ENCODE measurements around the gene SIRT3. TPM values are rescaled to one million over a fixed set of nuclear protein-coding genes. Genes with fewer than 3 reads are reported as not detected.
"Not testable (repeated sequence)": the region's sequence is repeated elsewhere in the genome, so short reads cannot be mapped to it uniquely, and the experiment has no call there.

The SIRT3 gene
- total RNA-seq, 1 experiment from 2014 or later: 19.2 TPM

DNA sequence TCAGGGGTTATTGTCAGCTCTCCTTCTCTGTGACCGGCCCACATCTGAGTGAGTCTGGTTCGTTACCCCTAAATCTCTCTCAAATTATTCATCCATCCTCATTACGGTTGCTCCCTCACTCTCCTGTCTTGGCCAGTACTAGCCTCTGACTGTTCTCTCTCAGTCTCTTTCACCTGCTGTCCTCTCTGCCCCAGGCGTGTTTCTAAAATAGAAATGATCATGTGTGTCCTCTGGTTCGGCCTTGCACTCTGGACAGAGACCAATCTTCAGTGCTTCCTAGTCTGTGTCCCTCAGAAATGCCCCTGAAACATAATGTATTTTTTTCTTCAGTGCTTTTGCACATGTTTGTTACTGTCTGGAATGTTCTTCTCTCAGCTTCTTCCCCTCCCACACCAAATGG is 5.5 kb upstream of the SIRT3 start:
- Mint-ChIP-seq H3K27me3 (ENCODE audit: unreplicated experiment) (no peaks in the 10 kb centered on the region), H3K9me3 (ENCODE audit: low read depth, unreplicated experiment) (no peaks in the 10 kb centered on the region), H3K36me3 (ENCODE audit: insufficient read depth, unreplicated experiment) (peaks cover 68% of the 10 kb centered on the region), H3K4me1 (ENCODE audit: low read depth, unreplicated experiment) (peaks cover 27% of the 10 kb centered on the region), H3K27ac (ENCODE audit: unreplicated experiment) (no peak overlapping the region), H3K4me3 (ENCODE audit: low read depth, unreplicated experiment) (no peak overlapping the region)
- CTCF ChIA-PET: no interaction called here
- intact Hi-C loops (cut with micrococcal nuclease; ENCODE audit: unreplicated experiment): no loop called here
- TF ChIP-seq, protein P1, sequence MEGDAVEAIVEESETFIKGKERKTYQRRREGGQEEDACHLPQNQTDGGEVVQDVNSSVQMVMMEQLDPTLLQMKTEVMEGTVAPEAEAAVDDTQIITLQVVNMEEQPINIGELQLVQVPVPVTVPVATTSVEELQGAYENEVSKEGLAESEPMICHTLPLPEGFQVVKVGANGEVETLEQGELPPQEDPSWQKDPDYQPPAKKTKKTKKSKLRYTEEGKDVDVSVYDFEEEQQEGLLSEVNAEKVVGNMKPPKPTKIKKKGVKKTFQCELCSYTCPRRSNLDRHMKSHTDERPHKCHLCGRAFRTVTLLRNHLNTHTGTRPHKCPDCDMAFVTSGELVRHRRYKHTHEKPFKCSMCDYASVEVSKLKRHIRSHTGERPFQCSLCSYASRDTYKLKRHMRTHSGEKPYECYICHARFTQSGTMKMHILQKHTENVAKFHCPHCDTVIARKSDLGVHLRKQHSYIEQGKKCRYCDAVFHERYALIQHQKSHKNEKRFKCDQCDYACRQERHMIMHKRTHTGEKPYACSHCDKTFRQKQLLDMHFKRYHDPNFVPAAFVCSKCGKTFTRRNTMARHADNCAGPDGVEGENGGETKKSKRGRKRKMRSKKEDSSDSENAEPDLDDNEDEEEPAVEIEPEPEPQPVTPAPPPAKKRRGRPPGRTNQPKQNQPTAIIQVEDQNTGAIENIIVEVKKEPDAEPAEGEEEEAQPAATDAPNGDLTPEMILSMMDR (IDR thresholded peaks at IDR 0.05; ENCODE audit: unreplicated experiment): no peak
- no TSS peak for BruUV-seq (replicated peaks)
- DNase-seq: no peak

DNA sequence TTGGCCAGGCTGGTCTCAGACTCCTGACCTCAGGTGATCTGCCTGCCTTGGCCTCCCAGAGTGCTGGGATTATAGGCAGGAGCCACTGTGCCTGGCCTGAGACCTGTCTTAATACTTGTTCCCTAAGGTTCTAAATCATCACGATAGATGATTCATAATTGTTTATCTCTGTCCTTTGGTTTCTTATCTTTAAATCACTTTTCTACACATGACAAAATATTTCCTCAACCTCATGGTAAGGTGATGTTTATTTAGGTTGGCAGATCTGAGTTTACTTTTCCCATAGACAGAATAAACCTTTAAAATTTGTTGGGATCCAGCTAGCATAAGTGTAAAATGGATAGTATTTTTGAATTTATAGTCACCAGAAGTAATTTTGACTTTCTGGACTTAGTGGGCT is 4.2 kb upstream of the SIRT3 start:
- Mint-ChIP-seq H3K27me3 (ENCODE audit: unreplicated experiment) (no peaks in the 10 kb centered on the region), H3K4me3 (ENCODE audit: low read depth, unreplicated experiment) (no peak overlapping the region), H3K36me3 (ENCODE audit: insufficient read depth, unreplicated experiment) (peaks cover 68% of the 10 kb centered on the region), H3K27ac (ENCODE audit: unreplicated experiment) (no peak overlapping the region), H3K4me1 (ENCODE audit: low read depth, unreplicated experiment) (peaks cover 27% of the 10 kb centered on the region), H3K9me3 (ENCODE audit: low read depth, unreplicated experiment) (no peaks in the 10 kb centered on the region)
- intact Hi-C loops (cut with micrococcal nuclease; ENCODE audit: unreplicated experiment): no loop called here
- no peak for DNase-seq
- BruUV-seq (replicated peaks): no TSS peak
- CTCF ChIA-PET: no interaction called here
- TF ChIP-seq, protein P1 (IDR thresholded peaks at IDR 0.05; ENCODE audit: unreplicated experiment): no peak

DNA sequence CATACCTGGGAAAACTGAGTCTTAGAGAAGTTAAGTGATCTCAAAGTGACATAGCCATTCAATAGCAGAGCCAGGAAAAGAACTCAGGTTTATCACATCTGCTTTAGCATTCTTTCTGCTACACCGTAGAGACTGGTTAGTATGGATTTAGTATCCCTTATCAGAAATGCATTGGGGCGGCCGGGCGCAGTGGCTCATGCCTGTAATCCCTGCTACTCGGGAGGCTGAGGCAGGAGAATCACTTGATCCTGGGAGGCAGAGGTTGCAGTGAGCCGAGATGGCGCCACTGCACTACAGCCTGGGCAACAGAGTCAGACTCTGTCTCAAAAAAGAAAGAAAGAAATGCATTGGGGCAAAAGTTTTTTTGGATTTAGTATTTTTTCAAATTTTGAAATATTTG is 2.2 kb upstream of the SIRT3 start:
- Mint-ChIP-seq H3K4me3 (ENCODE audit: low read depth, unreplicated experiment) (peak overlapping the region; percentile 96), H3K36me3 (ENCODE audit: insufficient read depth, unreplicated experiment) (peaks cover 61% of the 10 kb centered on the region), H3K4me1 (ENCODE audit: low read depth, unreplicated experiment) (peaks cover 26% of the 10 kb centered on the region), H3K27ac (ENCODE audit: unreplicated experiment) (peak overlapping the region; percentile 21)
- CTCF ChIA-PET: interaction anchor here (1.1 kb wide), 1 partner anchor 31 kb away, joined by 3 read pairs; the partner anchor contains the start of genes BET1L and RIC8A
- H3K27me3 Mint-ChIP-seq (ENCODE audit: unreplicated experiment); DNase-seq; H3K9me3 Mint-ChIP-seq (ENCODE audit: low read depth, unreplicated experiment); BruUV-seq (replicated peaks); intact Hi-C loops (cut with micrococcal nuclease; ENCODE audit: unreplicated experiment): not testable (repeated sequence)

DNA sequence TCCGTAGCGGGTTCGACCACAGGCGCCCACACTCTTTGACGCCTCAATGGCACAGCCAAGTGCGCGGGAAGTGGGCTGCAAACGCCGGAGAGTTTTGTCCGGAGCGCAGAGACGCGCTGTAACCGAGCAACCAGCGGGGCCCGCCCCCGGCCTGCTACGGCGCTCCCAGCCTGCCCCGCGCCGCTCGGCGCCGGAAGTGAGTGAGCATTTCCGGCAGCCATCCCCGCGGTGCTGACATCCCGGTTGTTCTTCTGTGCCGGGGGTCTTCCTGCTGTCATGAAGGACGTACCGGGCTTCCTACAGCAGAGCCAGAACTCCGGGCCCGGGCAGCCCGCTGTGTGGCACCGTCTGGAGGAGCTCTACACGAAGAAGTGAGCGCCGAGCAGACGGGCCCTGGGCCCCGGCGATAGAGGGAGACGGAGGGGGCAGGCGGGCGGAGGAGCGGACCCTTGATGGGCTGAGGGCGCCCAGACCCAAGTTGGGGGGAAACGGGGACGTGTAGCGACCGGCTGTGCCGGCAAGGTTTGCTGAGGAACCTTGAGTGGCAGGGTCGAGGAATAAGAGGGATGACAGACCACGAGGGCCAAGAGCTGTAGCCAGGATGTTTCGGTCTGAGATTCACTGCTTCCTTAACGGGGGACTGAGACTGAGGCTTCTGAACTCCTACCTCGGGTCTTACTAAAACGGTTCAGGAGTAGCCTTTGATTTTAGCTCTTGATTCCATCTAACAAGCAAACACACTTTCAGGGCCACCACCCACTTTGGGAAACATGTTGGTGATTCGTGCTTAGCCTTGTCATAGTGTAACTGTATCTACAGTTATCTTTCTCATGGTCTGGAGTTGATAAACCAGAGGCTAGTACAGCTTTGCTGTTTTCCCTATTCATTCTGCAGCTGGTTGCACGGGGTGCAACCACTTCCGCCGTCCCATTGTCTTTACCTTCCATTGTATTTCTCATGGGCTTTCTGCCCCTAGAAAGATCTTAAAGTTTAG is 929 bp upstream of the SIRT3 start, which contains the start of gene PSMD13:
PSMD13 (plus strand) TSS at position 203 of the 994 bp plus-strand sequence; CDS start at position 277, 74 bp downstream.
- BruUV-seq (replicated peaks): TSS peak; percentile 40
- Mint-ChIP-seq H3K4me3 (ENCODE audit: low read depth, unreplicated experiment) (peak within 1 kb of the TSS; percentile 96), H3K4me1 (ENCODE audit: low read depth, unreplicated experiment) (peaks cover 19% of the 10 kb centered on the region), H3K27me3 (ENCODE audit: unreplicated experiment) (no peaks in the 10 kb centered on the region), H3K27ac (ENCODE audit: unreplicated experiment) (peak within 1 kb of the TSS; percentile 70), H3K9me3 (ENCODE audit: low read depth, unreplicated experiment) (no peaks in the 10 kb centered on the region), H3K36me3 (ENCODE audit: insufficient read depth, unreplicated experiment) (peaks cover 56% of the 10 kb centered on the region)
- TF ChIP-seq, protein P1 (IDR thresholded peaks at IDR 0.05; ENCODE audit: unreplicated experiment): no peak
- CTCF ChIA-PET: interaction anchor here (0.6 to 1.1 kb wide), 3 partner anchors 14 to 30 kb away, joined by 3 to 7 read pairs (median 5); partner anchors contain the start of genes BET1L and RIC8A
- DNase-seq: peak; percentile 89
- intact Hi-C loops (cut with micrococcal nuclease; ENCODE audit: unreplicated experiment): no loop called here
